Stimulated activated memory B cell treated with anti-CD40 and anti-IgM and Interleukin-4, amounts not matched to agents 10 μg/mL and 1 μg/mL and 100 μg/mL, for 72 hours (primary cell): ENCODE results near the gene ALS2.

Source experiments
- ATAC-seq: fragments of 150-1000 bp; cut with Tn5 transposase; 2 replicates; pipeline ENCODE4 v1.10.0; 2021
- H3K27ac Mint-ChIP-seq: one replicate; pipeline ENCODE4 v1.8.0; 2022; ENCODE audit warnings: mild to moderate bottlenecking, mixed read lengths
- H3K27me3 Mint-ChIP-seq: one replicate; pipeline ENCODE4 v1.8.0; 2022; ENCODE audit warnings: mixed read lengths
- H3K36me3 Mint-ChIP-seq: one replicate; pipeline ENCODE4 v1.8.0; 2022; ENCODE audit warnings: mixed read lengths
- H3K4me1 Mint-ChIP-seq: one replicate; pipeline ENCODE4 v1.8.0; 2022; ENCODE audit warnings: mixed read lengths
- H3K4me3 Mint-ChIP-seq: one replicate; pipeline ENCODE4 v1.8.0; 2022; ENCODE audit warnings: mild to moderate bottlenecking, moderate library complexity, mixed read lengths
- H3K9me3 Mint-ChIP-seq: one replicate; pipeline ENCODE4 v1.8.0; 2022; ENCODE audit warnings: mixed read lengths

ALS2 gene

DNA sequence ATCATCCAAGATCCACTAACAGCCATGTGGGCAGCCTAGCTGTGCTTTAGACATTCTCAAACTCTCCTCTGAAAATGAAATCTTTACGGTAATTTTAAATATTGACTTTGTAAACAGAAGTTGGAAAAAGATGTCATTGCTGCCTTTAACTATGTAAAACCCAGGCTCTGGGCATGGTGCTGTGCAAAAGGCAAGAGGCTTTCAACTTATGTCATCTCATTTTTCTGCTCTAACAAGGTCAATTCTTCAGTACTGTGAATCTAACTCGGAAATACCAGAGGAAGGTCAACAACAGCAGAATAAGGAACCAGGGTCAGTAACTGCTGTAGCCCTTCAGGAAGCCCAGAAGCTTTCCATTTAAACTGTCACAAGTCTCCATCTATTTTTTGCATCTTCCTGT is 45.2 kb downstream of the ALS2 start:
- Mint-ChIP-seq H3K4me1 (no peaks in the 10 kb centered on the region), H3K36me3 (peaks cover 42% of the 10 kb centered on the region), H3K27ac (no peak overlapping the region), H3K4me3 (no peak overlapping the region), H3K9me3 (no peaks in the 10 kb centered on the region), H3K27me3 (no peaks in the 10 kb centered on the region)
- no peak for ATAC-seq

GRCh38 chr2:201734111-201734510 is 46.6 kb downstream of the ALS2 start:
- Mint-ChIP-seq H3K4me3 (no peak overlapping the region), H3K4me1 (no peaks in the 10 kb centered on the region), H3K27me3 (no peaks in the 10 kb centered on the region), H3K9me3 (no peaks in the 10 kb centered on the region), H3K27ac (no peak overlapping the region), H3K36me3 (peaks cover 44% of the 10 kb centered on the region)
- ATAC-seq: no peak

- H3K27ac Mint-ChIP-seq: no peak overlapping the region
- H3K4me1 Mint-ChIP-seq: no peaks in the 10 kb centered on the region
- H3K4me3 Mint-ChIP-seq: no peak overlapping the region
- H3K9me3 Mint-ChIP-seq: no peaks in the 10 kb centered on the region
- no peak for ATAC-seq
- H3K27me3 Mint-ChIP-seq: no peaks in the 10 kb centered on the region
- peaks cover 46% of the 10 kb centered on the region for H3K36me3 Mint-ChIP-seq
Measured at GRCh38 chr2:201733544-201733943, 47.2 kb downstream of the ALS2 start.

DNA sequence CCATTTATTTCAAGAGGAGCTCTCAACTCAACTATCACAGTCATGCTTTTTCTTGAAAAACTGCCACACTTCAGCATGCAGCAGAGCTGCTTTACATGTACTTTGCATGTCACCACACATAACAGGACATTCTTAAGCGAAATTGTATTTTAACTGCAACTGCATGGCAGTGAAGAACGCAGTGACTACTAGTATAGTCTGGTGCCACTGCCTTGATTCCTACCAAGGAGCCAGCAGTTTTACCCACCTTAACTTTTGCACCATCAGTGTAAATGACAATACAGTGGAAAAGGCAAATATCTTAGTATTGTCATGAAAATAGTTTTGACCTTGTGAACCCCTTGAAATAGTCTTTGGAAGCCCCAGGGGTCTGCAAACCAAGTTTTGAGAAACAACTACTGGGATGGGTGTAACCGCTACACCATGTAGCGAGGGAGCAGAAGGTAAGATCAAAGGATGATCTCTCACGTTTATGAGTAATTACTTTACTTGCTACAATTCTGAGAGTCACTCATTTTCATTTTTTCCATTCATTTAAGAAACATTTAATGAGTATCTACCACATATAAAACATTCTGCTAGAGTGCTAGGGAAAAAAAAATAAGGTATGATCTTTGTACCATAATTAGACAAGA is 50.0 kb downstream of the ALS2 start:
- H3K27me3 Mint-ChIP-seq: no peaks in the 10 kb centered on the region
- H3K27ac Mint-ChIP-seq: no peak overlapping the region
- H3K36me3 Mint-ChIP-seq: peaks cover 48% of the 10 kb centered on the region
- no peak overlapping the region for H3K4me3 Mint-ChIP-seq
- no peaks in the 10 kb centered on the region for H3K4me1 Mint-ChIP-seq
- no peak for ATAC-seq
- H3K9me3 Mint-ChIP-seq: no peaks in the 10 kb centered on the region

DNA sequence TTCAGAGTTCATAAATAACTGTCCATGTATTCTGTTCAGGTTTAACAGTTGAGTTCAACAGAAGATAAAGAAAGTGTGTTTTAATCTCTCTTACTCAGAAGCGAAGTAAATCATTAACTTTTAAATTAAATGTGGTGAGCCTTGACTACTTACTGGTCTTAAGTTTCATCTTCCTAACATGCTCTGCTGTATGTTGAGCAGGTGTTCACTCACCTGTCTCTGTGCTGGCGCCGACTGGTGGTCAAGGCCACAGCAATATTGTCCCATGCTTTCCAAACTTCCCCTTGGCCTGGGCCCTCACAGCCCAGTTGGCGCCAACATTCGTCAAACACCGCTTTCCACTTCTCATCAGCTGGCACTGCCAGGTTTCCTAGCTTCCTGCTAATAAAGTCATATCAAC is 65.3 kb downstream of the ALS2 start:
- Mint-ChIP-seq H3K9me3 (peaks cover 6% of the 10 kb centered on the region), H3K36me3 (peaks cover 74% of the 10 kb centered on the region), H3K4me3 (no peak overlapping the region), H3K27me3 (no peaks in the 10 kb centered on the region), H3K4me1 (no peaks in the 10 kb centered on the region), H3K27ac (no peak overlapping the region)
- no peak for ATAC-seq

DNA sequence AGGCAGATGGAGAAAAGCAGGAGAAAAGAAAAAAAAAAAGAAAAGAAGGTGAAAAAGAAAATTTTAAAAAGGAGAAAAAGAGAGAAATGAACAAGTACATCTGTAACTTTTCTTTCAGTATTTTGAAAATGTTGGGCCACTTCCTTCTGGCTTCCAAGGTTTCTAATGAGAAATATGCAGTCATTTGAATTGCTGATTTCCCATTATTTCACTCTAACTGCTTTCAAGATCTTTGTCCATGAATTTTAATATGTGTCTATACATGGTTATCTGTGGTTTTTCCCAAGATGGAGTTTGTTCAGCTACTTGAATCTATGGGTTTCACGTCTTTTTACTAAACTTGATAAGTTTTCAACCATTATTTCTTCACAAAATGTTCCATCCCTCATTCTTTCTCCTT is 68.0 kb downstream of the ALS2 start:
- no peak overlapping the region for H3K27ac Mint-ChIP-seq
- no peaks in the 10 kb centered on the region for H3K4me1 Mint-ChIP-seq
- peaks cover 68% of the 10 kb centered on the region for H3K36me3 Mint-ChIP-seq
- no peaks in the 10 kb centered on the region for H3K27me3 Mint-ChIP-seq
- no peak for ATAC-seq
- H3K4me3 Mint-ChIP-seq: no peak overlapping the region
- H3K9me3 Mint-ChIP-seq: no peaks in the 10 kb centered on the region

DNA sequence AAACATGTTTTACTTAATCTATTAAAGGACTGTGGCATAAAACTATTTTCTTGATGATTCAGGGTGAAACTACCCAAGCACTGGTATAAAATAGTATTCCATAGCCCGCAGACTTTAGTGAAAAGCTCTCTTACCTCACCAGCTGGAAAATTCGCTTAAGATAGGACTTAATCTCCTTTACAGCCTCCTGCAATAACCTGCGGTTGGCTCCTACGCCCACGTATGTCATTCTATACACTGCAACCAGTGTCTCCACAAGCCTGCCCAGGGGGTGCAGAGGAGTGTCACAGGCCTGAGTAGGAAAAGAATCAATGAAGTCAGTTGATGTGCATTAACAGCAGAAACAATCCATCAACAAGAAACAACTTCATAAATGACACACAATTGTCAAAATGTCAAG is 71.0 kb downstream of the ALS2 start:
- Mint-ChIP-seq H3K36me3 (peaks cover 65% of the 10 kb centered on the region), H3K4me3 (no peak overlapping the region), H3K4me1 (no peaks in the 10 kb centered on the region), H3K27me3 (no peaks in the 10 kb centered on the region), H3K27ac (no peak overlapping the region), H3K9me3 (no peaks in the 10 kb centered on the region)
- ATAC-seq: no peak

DNA sequence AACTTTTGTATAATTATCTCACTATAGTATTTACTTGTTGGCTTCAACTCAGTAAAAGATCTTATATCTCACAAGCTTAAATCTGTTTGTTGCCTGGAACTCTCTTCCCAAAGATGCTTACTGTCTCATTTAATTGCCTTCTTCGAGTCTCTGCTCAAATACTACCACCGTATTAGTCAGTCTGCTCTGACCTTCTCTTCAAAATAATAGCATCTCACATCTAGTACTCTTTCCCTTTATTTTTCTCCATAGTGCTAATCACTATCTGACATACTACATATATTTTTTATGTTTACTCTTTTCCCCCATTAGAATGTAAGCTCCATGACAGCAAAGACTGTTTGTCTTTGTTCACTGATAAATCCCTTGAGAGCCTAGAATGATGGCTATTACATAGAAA is 71.7 kb downstream of the ALS2 start:
- Mint-ChIP-seq H3K27me3 (no peaks in the 10 kb centered on the region), H3K4me1 (no peaks in the 10 kb centered on the region), H3K36me3 (peaks cover 62% of the 10 kb centered on the region), H3K27ac (no peak overlapping the region), H3K4me3 (no peak overlapping the region), H3K9me3 (no peaks in the 10 kb centered on the region)
- ATAC-seq: no peak

DNA sequence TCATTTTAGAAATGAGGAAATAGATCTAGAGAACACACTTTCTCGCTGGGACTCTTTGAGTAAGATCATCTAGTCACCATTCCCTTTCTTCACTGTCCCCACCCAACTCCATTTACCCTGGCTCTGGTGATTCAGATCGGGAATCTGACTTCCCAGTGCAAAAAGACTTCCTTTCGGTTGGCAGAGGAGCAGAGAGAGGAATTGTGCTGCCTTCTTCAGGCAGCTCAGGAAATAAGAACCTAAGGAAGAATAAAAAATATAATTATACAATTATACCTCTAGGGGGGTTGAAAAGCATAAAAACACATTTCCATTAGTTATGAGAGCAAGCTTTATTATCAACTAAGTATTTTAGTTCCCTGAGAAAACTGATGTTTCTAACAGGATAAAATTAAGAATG is 73.0 kb downstream of the ALS2 start:
- Mint-ChIP-seq H3K4me1 (no peaks in the 10 kb centered on the region), H3K36me3 (peaks cover 64% of the 10 kb centered on the region), H3K9me3 (no peaks in the 10 kb centered on the region), H3K27ac (no peak overlapping the region), H3K4me3 (no peak overlapping the region), H3K27me3 (no peaks in the 10 kb centered on the region)
- ATAC-seq: no peak

DNA sequence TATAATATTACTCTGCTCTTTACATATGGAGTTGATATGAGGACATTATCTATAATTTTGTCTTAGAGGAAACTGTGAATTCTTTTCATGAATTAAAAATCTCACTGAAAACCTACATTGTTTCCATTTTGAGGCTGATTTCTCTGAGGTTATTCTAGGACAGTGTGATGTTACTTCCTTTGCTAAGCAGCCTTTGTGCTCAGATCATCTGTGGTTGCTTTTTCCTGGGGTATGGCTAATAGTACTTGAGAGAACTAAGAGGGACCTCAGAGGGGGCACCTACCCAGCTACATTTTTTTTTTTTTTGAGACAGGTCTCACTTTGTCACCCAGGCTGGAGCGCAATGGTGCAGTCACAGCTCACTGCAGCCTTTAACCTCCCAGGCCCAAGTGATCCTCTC is 73.6 kb downstream of the ALS2 start:
- Mint-ChIP-seq H3K4me1 (no peaks in the 10 kb centered on the region), H3K4me3 (no peak overlapping the region), H3K27me3 (no peaks in the 10 kb centered on the region)

GRCh38 chr2:201704536-201704935 is 76.2 kb downstream of the ALS2 start:
- peaks cover 72% of the 10 kb centered on the region for H3K36me3 Mint-ChIP-seq
- no peak for ATAC-seq
- no peak overlapping the region for H3K4me3 Mint-ChIP-seq
- no peaks in the 10 kb centered on the region for H3K27me3 Mint-ChIP-seq
- H3K4me1 Mint-ChIP-seq: no peaks in the 10 kb centered on the region
- no peaks in the 10 kb centered on the region for H3K9me3 Mint-ChIP-seq
- no peak overlapping the region for H3K27ac Mint-ChIP-seq

More for the DNA sequence above, 73.6 kb downstream of the ALS2 start:
- Mint-ChIP-seq H3K36me3 (peaks cover 64% of the 10 kb centered on the region), H3K9me3 (no peaks in the 10 kb centered on the region), H3K27ac (no peak overlapping the region)
- ATAC-seq: no peak

DNA sequence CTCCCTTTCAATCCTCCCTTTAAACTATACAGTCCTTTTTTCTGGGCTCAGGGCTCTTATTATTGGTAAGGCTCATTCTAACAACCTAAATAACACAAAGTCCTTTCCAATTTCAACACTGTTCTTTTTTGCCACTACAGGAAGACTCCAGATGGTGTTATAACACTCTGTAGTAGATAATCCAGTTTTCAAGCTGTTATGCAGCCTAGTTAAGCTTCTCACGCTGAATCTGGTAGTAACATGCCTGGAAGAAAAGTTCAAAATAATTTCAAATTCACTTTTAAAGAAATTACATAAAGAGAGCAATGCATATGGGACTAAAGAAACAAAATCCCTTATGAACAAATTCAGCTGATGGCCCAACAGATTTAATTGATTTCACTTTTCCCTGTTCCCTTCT is 79.1 kb downstream of the ALS2 start:
- ATAC-seq: no peak
- no peak overlapping the region for H3K27ac Mint-ChIP-seq
- peaks cover 48% of the 10 kb centered on the region for H3K36me3 Mint-ChIP-seq
- no peak overlapping the region for H3K4me3 Mint-ChIP-seq
- no peaks in the 10 kb centered on the region for H3K4me1 Mint-ChIP-seq
- H3K27me3 Mint-ChIP-seq: no peaks in the 10 kb centered on the region
- H3K9me3 Mint-ChIP-seq: no peaks in the 10 kb centered on the region

DNA sequence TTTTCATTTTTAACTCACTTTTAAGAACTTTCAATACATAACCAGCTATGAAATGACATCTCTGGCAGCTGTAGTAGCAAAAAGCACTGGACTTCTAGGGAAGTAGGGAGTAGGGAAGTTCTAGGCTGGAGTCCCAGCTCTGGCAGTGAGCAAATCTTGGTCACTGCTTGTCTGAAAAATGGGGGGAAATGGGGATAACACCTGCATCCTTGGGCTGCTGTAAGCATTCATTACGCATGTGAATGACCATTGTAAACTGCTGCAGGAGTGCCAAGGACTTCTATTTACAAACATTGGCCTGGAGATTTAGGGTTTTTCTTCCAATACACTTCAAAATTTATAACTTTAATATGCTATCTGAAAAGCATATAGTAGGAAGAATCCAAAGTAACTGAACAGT is 81.3 kb downstream of the ALS2 start:
- Mint-ChIP-seq H3K4me1 (no peaks in the 10 kb centered on the region), H3K4me3 (no peak overlapping the region), H3K9me3 (no peaks in the 10 kb centered on the region), H3K27ac (no peak overlapping the region), H3K36me3 (peaks cover 41% of the 10 kb centered on the region), H3K27me3 (no peaks in the 10 kb centered on the region)
- ATAC-seq: no peak

DNA sequence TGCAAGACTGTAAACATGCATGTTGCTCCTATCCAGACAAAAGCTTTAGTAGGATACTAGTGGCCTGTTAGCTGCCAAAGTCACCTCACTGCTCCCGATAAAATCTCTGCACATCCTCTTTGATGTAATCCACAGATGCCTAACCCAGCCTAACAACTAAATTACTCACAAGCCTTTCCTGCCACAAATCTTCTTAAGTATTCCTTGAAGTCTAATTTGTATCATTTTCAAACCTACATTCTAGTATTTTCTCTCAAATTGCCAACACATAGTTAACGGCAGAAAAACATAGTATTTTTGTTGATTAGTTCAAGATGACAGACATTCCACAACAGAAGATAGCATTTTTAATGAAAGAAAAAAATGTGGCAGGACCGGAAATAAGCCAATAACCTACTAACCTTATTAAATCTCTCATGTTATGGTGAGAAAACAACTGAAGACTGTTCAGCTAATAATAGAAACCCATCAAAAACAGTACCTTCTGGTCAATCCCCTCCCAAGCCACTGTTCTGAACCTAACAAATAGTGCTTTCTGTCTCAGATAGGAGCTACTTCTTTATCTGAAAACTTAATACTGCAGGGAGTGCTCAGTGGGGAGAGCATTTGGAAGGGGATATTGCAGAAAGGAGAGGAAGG is 82.0 kb downstream of the ALS2 start, which contains the start of gene MPP4:
MPP4 (minus strand) TSS at position 57 of the 639 bp plus-strand sequence. CDS start 4,690 bp downstream, outside the sequence.
- Mint-ChIP-seq H3K27ac (no peak within 1 kb of the TSS), H3K4me3 (no peak within 1 kb of the TSS), H3K9me3 (no peaks in the 10 kb centered on the region), H3K27me3 (no peaks in the 10 kb centered on the region), H3K36me3 (peaks cover 34% of the 10 kb centered on the region), H3K4me1 (no peaks in the 10 kb centered on the region)
- ATAC-seq: no peak

DNA sequence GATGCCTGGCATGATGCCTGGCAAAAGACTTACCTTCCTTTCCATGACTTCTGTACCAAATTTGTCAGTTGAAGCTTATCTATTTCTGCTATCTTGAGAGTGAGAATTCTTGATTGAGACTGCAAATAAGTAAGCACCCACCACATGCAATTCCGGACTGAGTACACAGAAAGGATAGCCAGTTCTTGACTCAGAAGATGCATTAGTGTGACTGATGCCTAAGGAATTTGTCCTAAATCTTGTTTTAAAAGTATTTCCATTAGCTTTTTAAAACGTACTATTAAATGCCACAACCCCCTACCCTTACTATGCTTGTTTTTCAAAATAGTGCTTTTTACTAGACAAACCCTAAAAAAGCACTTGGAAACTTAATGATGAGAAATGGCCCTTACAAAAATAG is 82.8 kb downstream of the ALS2 start:
- Mint-ChIP-seq H3K36me3 (peaks cover 26% of the 10 kb centered on the region), H3K4me1 (no peaks in the 10 kb centered on the region), H3K27me3 (no peaks in the 10 kb centered on the region), H3K4me3 (no peak overlapping the region), H3K9me3 (no peaks in the 10 kb centered on the region), H3K27ac (no peak overlapping the region)
- no peak for ATAC-seq

GRCh38 chr2:201696151-201696659 is 84.5 kb downstream of the ALS2 start:
- Mint-ChIP-seq H3K4me3 (no peak overlapping the region), H3K4me1 (no peaks in the 10 kb centered on the region), H3K27ac (no peak overlapping the region), H3K27me3 (no peaks in the 10 kb centered on the region), H3K36me3 (peaks cover 10% of the 10 kb centered on the region), H3K9me3 (no peaks in the 10 kb centered on the region)
- no peak for ATAC-seq
